NB4 (cell line): ENCODE data around the gene GPHA2.

Experiments
- CTCF ChIP-seq: IDR thresholded peaks from one replicate; pipeline ENCODE4 v1.5.1; 2012; ENCODE audit warnings: low read depth, low read length
- MAX ChIP-seq: IDR thresholded peaks from 2 replicates; pipeline ENCODE4 v1.6.1; 2011; ENCODE audit warnings: low read depth, low read length
- MYC ChIP-seq: IDR thresholded peaks from 2 replicates; pipeline ENCODE4 v1.6.1; 2011; ENCODE audit warnings: low read depth, low read length
- POLR2A ChIP-seq: IDR thresholded peaks from 2 replicates; pipeline ENCODE4 v1.6.1; 2011; ENCODE audit warnings: mild to moderate bottlenecking; ENCODE audit not compliant: insufficient read length; ENCODE audit errors: extremely low read depth

- TF ChIP-seq CTCF (no peak), POLR2A (no peak), MAX (no peak), MYC (no peak)
These were observed 38.4 kb upstream of the GPHA2 start for GRCh38 chr11:64974124-64974523.
